Heart left ventricle (tissue), 16 donors: ENCODE results near the gene CAMSAP2. TPM values are rescaled to one million over a fixed set of nuclear protein-coding genes. Genes with fewer than 3 reads are reported as not detected.

Experiments used
- ATAC-seq, 4 donors: fragments of 200-7000 bp; cut with Tn5 transposase; one replicate each; pipeline ENCODE4 v1.9.1; 2020 to 2022; ENCODE audit warnings: moderate library complexity in 4 of 4, mild to moderate bottlenecking in 3 of 4, moderate number of reproducible peaks in 1 of 4
- DNase-seq, 5 donors: peaks; one replicate each; pipeline ENCODE4 v3.0.0-alpha.2; 2020
- H3K27ac ChIP-seq, 12 donors: fragments of 200-600 bp; sonication (generic) in 4 of 12; one replicate each; pipeline versions ENCODE4 v1.5.0 to v1.8.0; 2016 to 2022; ENCODE audit warnings: mild to moderate bottlenecking in 2 of 12
- H3K27me3 ChIP-seq, 9 donors: fragments of 200-600 bp; sonication (generic) in 2 of 9; one replicate each; pipeline versions ENCODE4 v1.5.1 to v1.8.0; 2016 to 2022; ENCODE audit warnings: mild to moderate bottlenecking in 3 of 9
- H3K36me3 ChIP-seq, 9 donors: fragments of 200-600 bp; sonication (generic) in 2 of 9; one replicate each; pipeline versions ENCODE4 v1.5.0 to v1.8.0; 2018 to 2022; ENCODE audit warnings: mild to moderate bottlenecking in 2 of 9
- H3K4me1 ChIP-seq, 12 donors: fragments of 200-600 bp; sonication (generic) in 4 of 12; one replicate each; pipeline versions ENCODE4 v1.5.0 to v1.8.0; 2016 to 2022; ENCODE audit warnings: mild to moderate bottlenecking in 3 of 12
- H3K4me3 ChIP-seq, 12 donors: fragments of 200-600 bp; sonication (generic) in 4 of 12; one replicate each; pipeline versions ENCODE4 v1.5.0 to v1.8.0; 2017 to 2022; ENCODE audit warnings: mild to moderate bottlenecking in 9 of 12, moderate library complexity in 4 of 12
- H3K9me3 ChIP-seq, 12 donors: fragments of 200-600 bp; sonication (generic) in 4 of 12; one replicate each; pipeline versions ENCODE4 v1.5.0 to v1.8.0; 2016 to 2022; ENCODE audit warnings: mild to moderate bottlenecking in 1 of 12
- CTCF ChIP-seq, 12 donors: fragments of 200-600 bp; sonication (generic) in 4 of 12; IDR thresholded peaks; one replicate each; pipeline versions ENCODE4 v1.5.0 to v1.8.0; 2018 to 2022; ENCODE audit warnings: antibody characterized with exemption in 12 of 12, mild to moderate bottlenecking in 5 of 12
- POLR2A ChIP-seq, 2 donors: fragments of 450-650 bp; IDR thresholded peaks; one replicate each; pipeline ENCODE4 v1.6.1; 2017; ENCODE audit warnings: antibody characterized with exemption in 2 of 2, mild to moderate bottlenecking in 2 of 2, moderate library complexity in 2 of 2
- WGBS, 4 donors: extraction: QIAGEN DNeasy Blood & Tissue Kit in 2 of 4; methylation state at CpG; one replicate each; pipeline versions ENCODE4 v1.1.5 to v1.1.7; 2013 to 2018; 5-methylcytosine and 5-hydroxymethylcytosine counted together
- intact Hi-C, 10 donors: fragments of 100-400 bp; cut with DNase I; formaldehyde crosslinking; loops; one replicate each; pipeline versions ENCODE4 v1.11.1 to v1.14.2; 2022
- polyA plus RNA-seq, 2 donors: library from polyadenylated mRNA; stranded (reverse); fragments of 200-250 nt; gene quantifications; one replicate each; pipeline ENCODE4 v1.2.3, GENCODE V29; 2013
- total RNA-seq, 9 donors: library from RNA; depleted of rRNA in 2 of 9; stranded (reverse); fragments of >200 nt in 2 of 9; fragmentation: NEBNext Ultra II Directional in 3 of 9; extraction: Animal tissue kit (Norgen Biotek cat#: 25700) in 3 of 9; gene quantifications; one replicate each; pipeline versions ENCODE4 v1.1.0 to v1.2.4, GENCODE V29; 2016 to 2023
- donor health status: ischemic (EF 13 %, LVEDD 7.1; RV severe dilation, severe dysfunction).
- donor health status: healthy with polysubstance abuse.
- donor health status: DM: no; HTN: yes; CAD: no.
- donor health status: DM: no; HTN: no; CAD: no.
- donor health status: ischemic (EF 25% LVEDD 6.9; RV normal size, moderate dysfunction).
- donor health status: ischemic (EF 25% LVEDD 5.7; RV mildly dilated, moderate dysfunction).
- donor health status: healthy.
- donor health status: DM: yes; HTN: yes; CAD: no.
- donor health status: ischemic (EF 35%, LVEDD 5.7; RV mildly dilated, moderate dysfunction).
- donor health status: nonischemic (EF 11% LVEDD 7.7; RV severe dilation, severe dysfunction).
- donor health status: DM: yes; HTN: yes; CAD: no.
- donor health status: PGD.
- donor health status: ischemic (EF 29% LVEDD 5.4; RV normal size, mild dysfunction).
- donor health status: nonischemic (EF 23%, LVEDD 6.1; RV moderate dilation, normal function).

Gene CAMSAP2
- total and polyA plus RNA-seq, 11 donors: 7.0 to 53.7 (median 36.1) TPM

GRCh38 chr1:200780545-200781369 lies 42.1 kb downstream of the CAMSAP2 start:
- TF ChIP-seq CTCF (IDR thresholded peaks at IDR 0.05): no peak
- no peaks in the 10 kb centered on the region for H3K27me3 ChIP-seq
- peaks cover 0 to 21% (median 0%) of the 10 kb centered on the region in 9 donors for H3K36me3 ChIP-seq
- ATAC-seq (no peak), DNase-seq (no peak)
- peaks cover 0 to 51% (median 31%) of the 10 kb centered on the region in 12 donors for H3K4me1 ChIP-seq
- peak overlapping the region in 7 of 12 donors; percentile 3 to 44 (median 22) for H3K4me3 ChIP-seq
- 37 to 47% (median 41%) methylated on average over 5 of the region's 5 CpGs for WGBS, 4 donors
- peak overlapping the region in 7 of 12 donors; percentile 3 to 66 (median 14) for H3K27ac ChIP-seq
- peaks cover 0 to 11% (median 0%) of the 10 kb centered on the region in 12 donors for H3K9me3 ChIP-seq
- intact Hi-C loops: loop anchor here in 1 of 10 donors (5.0 kb wide), 1 partner anchor 43 kb away; the partner anchor contains the start of gene CAMSAP2

GRCh38 chr1:200783926-200784325 lies 45.2 kb downstream of the CAMSAP2 start:
- intact Hi-C loops: loop anchor here in 2 of 10 donors (1.0 to 5.0 kb wide), 2 partner anchors 30 to 47 kb away; partner anchors contain the start of gene CAMSAP2 (in 1 of the 2)

GRCh38 chr1:200784576-200784975 lies 45.9 kb downstream of the CAMSAP2 start:
- Histone ChIP-seq H3K36me3 (peaks cover 0 to 21% (median 0%) of the 10 kb centered on the region in 9 donors), H3K4me3 (no peak overlapping the region), H3K27me3 (no peaks in the 10 kb centered on the region), H3K4me1 (peaks cover 0 to 41% (median 15%) of the 10 kb centered on the region in 12 donors), H3K27ac (no peak overlapping the region), H3K9me3 (peaks cover 0 to 16% (median 3%) of the 10 kb centered on the region in 12 donors)
- DNase-seq: no peak
- TF ChIP-seq POLR2A (IDR thresholded peaks at IDR 0.05): no peak
- TF ChIP-seq CTCF (IDR thresholded peaks at IDR 0.05): no peak
- WGBS, 4 donors: 94 to 97% (median 96%) methylated on average over 4 of the region's 4 CpGs
- ATAC-seq: no peak
- intact Hi-C loops: loop anchor here in 1 of 10 donors (5.0 kb wide), 1 partner anchor 47 kb away; the partner anchor contains the start of gene CAMSAP2

More at GRCh38 chr1:200783926-200784325, 45.2 kb downstream of the CAMSAP2 start:
- Histone ChIP-seq H3K36me3 (peaks cover 0 to 21% (median 0%) of the 10 kb centered on the region in 9 donors), H3K4me1 (peaks cover 0 to 42% (median 18%) of the 10 kb centered on the region in 12 donors), H3K4me3 (no peak overlapping the region), H3K27me3 (no peaks in the 10 kb centered on the region), H3K9me3 (peaks cover 0 to 16% (median 3%) of the 10 kb centered on the region in 12 donors), H3K27ac (no peak overlapping the region)
- ATAC-seq (no peak), DNase-seq (no peak)
- no peak for TF ChIP-seq POLR2A (IDR thresholded peaks at IDR 0.05)
- TF ChIP-seq CTCF (IDR thresholded peaks at IDR 0.05): no peak
- 95 to 97% (median 96%) methylated on average over 6 of the region's 6 CpGs for WGBS, 4 donors

GRCh38 chr1:200786788-200787187 lies 48.1 kb downstream of the CAMSAP2 start:
- H3K27ac ChIP-seq: peak overlapping the region in 7 of 12 donors; percentile 15 to 45 (median 28)
- peaks cover 0 to 17% (median 0%) of the 10 kb centered on the region in 9 donors for H3K36me3 ChIP-seq
- H3K9me3 ChIP-seq: peaks cover 0 to 16% (median 3%) of the 10 kb centered on the region in 12 donors
- no peak for TF ChIP-seq POLR2A (IDR thresholded peaks at IDR 0.05)
- no peak for TF ChIP-seq CTCF (IDR thresholded peaks at IDR 0.05)
- 43 to 60% (median 51%) methylated on average over 4 of the region's 4 CpGs for WGBS, 4 donors
- H3K4me3 ChIP-seq: no peak overlapping the region
- intact Hi-C loops: loop anchor here in 1 of 10 donors (5.0 kb wide), 1 partner anchor 39 kb away; no protein-coding TSS in a partner anchor
- ATAC-seq (peak; percentile 24 to 83 (median 58)), DNase-seq (no peak)
- H3K27me3 ChIP-seq: no peaks in the 10 kb centered on the region
- H3K4me1 ChIP-seq: peaks cover 0 to 26% (median 3%) of the 10 kb centered on the region in 12 donors
